ENCODE results near the gene TTC12.

TTC12 gene

GRCh38 chr11:113387605-113388211, 73.3 kb downstream of the TTC12 start, which contains the start of gene ANKK1:
Gene ANKK1 (plus strand): TSS chr11:113387779. CDS start chr11:113387885, 106 bp downstream.
- Mint-ChIP-seq H3K4me1 (ENCODE audit: low read depth) (no peaks in the 10 kb centered on the region), H3K9me3 (no peaks in the 10 kb centered on the region), H3K36me3 (ENCODE audit: low read depth) (peaks cover 6% of the 10 kb centered on the region), H3K27ac (no peak within 1 kb of the TSS), H3K4me3 (no peak within 1 kb of the TSS), H3K27me3 (peaks cover 7% of the 10 kb centered on the region)
- no peak for DNase-seq

GRCh38 chr11:113389272-113389671, 74.9 kb downstream of the TTC12 start:
- H3K9me3 Mint-ChIP-seq: no peaks in the 10 kb centered on the region
- H3K27me3 Mint-ChIP-seq: peaks cover 7% of the 10 kb centered on the region
- no peaks in the 10 kb centered on the region for H3K4me1 Mint-ChIP-seq (ENCODE audit: low read depth)
- DNase-seq: no peak
- H3K27ac Mint-ChIP-seq: no peak overlapping the region
- no peak overlapping the region for H3K4me3 Mint-ChIP-seq
- H3K36me3 Mint-ChIP-seq (ENCODE audit: low read depth): no peaks in the 10 kb centered on the region

DNA sequence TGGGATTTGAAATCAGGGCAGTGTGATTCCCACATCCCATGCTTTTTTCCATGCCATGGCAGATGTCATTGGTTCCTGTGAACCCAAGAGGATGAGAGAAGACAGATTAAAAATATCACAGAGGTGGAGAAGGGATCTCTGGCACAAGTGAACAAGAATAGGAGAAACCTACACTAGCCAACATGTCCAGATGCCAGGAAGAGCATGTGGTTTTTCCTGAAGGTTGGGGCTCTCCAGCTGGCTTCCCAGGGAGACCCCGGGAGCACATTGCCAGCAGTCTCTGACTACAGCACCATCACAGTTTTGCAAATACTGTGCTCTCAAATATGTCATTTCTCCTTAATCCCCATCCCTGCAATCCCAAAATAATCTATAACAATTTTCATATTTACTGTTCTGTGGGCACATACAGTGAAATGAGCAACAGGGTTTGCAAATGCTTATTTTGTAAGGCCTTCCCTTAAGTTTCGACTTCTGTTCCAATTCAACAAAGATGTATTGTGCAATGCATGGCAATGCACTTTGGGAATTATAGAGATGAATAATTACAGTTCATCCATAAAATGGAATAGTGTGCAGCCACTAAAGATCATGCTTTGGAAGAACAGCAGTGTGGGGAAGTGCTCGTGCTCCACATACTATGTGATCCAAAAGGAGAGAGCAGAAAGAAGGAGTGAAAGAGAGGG, 78.0 kb downstream of the TTC12 start:
- H3K36me3 Mint-ChIP-seq (ENCODE audit: low read depth): no peaks in the 10 kb centered on the region
- H3K27me3 Mint-ChIP-seq: peaks cover under 1% of the 10 kb centered on the region
- no peaks in the 10 kb centered on the region for H3K9me3 Mint-ChIP-seq
- H3K4me3 Mint-ChIP-seq: no peak overlapping the region
- no peak for DNase-seq
- no peaks in the 10 kb centered on the region for H3K4me1 Mint-ChIP-seq (ENCODE audit: low read depth)
- H3K27ac Mint-ChIP-seq: no peak overlapping the region

DNA sequence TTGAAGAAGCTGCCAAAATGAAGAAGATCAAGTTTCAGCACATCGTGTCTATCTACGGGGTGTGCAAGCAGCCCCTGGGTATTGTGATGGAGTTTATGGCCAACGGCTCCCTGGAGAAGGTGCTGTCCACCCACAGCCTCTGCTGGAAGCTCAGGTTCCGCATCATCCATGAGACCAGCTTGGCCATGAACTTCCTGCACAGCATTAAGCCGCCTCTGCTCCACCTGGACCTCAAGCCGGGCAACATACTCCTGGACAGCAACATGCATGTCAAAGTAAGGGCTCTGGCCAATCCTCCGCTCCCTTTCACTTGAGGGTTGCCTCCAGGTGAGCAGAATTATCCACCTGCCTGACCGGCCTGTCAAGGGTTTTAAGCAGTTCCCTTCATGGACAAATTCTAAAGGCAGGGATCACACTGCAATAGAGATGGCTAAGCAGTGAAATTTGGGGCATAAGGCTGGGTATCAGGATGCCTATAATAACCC, 79.2 kb downstream of the TTC12 start:
- Mint-ChIP-seq H3K4me1 (ENCODE audit: low read depth) (no peaks in the 10 kb centered on the region), H3K9me3 (no peaks in the 10 kb centered on the region), H3K4me3 (no peak overlapping the region), H3K27me3 (no peaks in the 10 kb centered on the region), H3K36me3 (ENCODE audit: low read depth) (no peaks in the 10 kb centered on the region), H3K27ac (no peak overlapping the region)
- DNase-seq: no peak

DNA sequence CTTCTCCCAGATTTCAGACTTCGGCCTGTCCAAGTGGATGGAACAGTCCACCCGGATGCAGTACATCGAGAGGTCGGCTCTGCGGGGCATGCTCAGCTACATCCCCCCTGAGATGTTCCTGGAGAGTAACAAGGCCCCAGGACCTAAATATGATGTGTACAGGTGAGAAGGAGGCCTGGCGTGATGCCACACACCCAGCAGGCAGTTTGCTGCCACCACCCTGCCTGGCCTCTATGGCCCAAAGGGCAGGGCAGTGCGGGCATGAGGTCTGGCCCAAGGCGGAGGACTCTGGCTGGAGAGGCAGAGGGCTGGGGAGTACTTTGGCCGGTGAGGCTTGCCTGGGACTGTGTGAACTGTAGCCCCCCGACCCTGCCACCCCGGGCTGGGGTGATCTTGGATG, 80.5 kb downstream of the TTC12 start:
- no peaks in the 10 kb centered on the region for H3K4me1 Mint-ChIP-seq (ENCODE audit: low read depth)
- H3K4me3 Mint-ChIP-seq: no peak overlapping the region
- H3K36me3 Mint-ChIP-seq (ENCODE audit: low read depth): no peaks in the 10 kb centered on the region
- H3K27ac Mint-ChIP-seq: no peak overlapping the region
- DNase-seq: no peak
- H3K9me3 Mint-ChIP-seq: no peaks in the 10 kb centered on the region
- H3K27me3 Mint-ChIP-seq: no peaks in the 10 kb centered on the region

- Mint-ChIP-seq H3K9me3 (no peaks in the 10 kb centered on the region), H3K27me3 (no peaks in the 10 kb centered on the region), H3K4me1 (ENCODE audit: low read depth) (no peaks in the 10 kb centered on the region), H3K27ac (no peak overlapping the region), H3K4me3 (no peak overlapping the region), H3K36me3 (ENCODE audit: low read depth) (no peaks in the 10 kb centered on the region)
- DNase-seq: no peak
Measured at GRCh38 chr11:113395782-113396336, 81.5 kb downstream of the TTC12 start.

- Mint-ChIP-seq H3K4me3 (no peak overlapping the region), H3K27ac (no peak overlapping the region), H3K36me3 (ENCODE audit: low read depth) (no peaks in the 10 kb centered on the region), H3K27me3 (no peaks in the 10 kb centered on the region), H3K9me3 (no peaks in the 10 kb centered on the region), H3K4me1 (ENCODE audit: low read depth) (no peaks in the 10 kb centered on the region)
- DNase-seq: no peak
Measured at GRCh38 chr11:113396690-113397089, 82.3 kb downstream of the TTC12 start.

- H3K27me3 Mint-ChIP-seq: no peaks in the 10 kb centered on the region
- no peak overlapping the region for H3K27ac Mint-ChIP-seq
- DNase-seq: no peak
- no peaks in the 10 kb centered on the region for H3K36me3 Mint-ChIP-seq (ENCODE audit: low read depth)
- H3K9me3 Mint-ChIP-seq: no peaks in the 10 kb centered on the region
- H3K4me3 Mint-ChIP-seq: no peak overlapping the region
- H3K4me1 Mint-ChIP-seq (ENCODE audit: low read depth): no peaks in the 10 kb centered on the region
Measured at GRCh38 chr11:113397212-113397611, 82.8 kb downstream of the TTC12 start.

DNA sequence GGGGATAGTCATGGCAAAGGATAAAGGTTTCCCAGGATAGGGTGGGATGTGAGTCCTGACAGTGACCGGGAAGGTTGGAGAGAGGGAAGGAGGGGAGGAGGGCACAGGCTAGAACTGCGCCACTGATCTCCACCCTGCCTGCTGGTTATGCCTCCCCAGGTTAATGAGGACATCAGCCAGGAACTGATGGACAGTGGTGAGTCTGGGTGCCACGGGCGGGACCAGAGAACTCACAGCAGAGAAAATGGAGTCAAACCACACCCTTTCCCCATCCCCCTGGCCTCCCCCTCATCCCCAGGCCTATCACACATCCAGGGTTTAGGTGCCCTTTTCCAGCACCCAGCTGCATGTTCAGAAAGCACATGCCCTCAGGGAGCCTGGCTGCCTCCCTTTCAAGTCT, 83.4 kb downstream of the TTC12 start:
- DNase-seq: no peak
- Mint-ChIP-seq H3K27ac (no peak overlapping the region), H3K4me3 (no peak overlapping the region), H3K36me3 (ENCODE audit: low read depth) (no peaks in the 10 kb centered on the region), H3K27me3 (no peaks in the 10 kb centered on the region), H3K4me1 (ENCODE audit: low read depth) (no peaks in the 10 kb centered on the region), H3K9me3 (no peaks in the 10 kb centered on the region)

- H3K27me3 Mint-ChIP-seq: no peaks in the 10 kb centered on the region
- H3K9me3 Mint-ChIP-seq: no peaks in the 10 kb centered on the region
- no peak overlapping the region for H3K27ac Mint-ChIP-seq
- no peak for DNase-seq
- H3K4me1 Mint-ChIP-seq (ENCODE audit: low read depth): no peaks in the 10 kb centered on the region
- H3K36me3 Mint-ChIP-seq (ENCODE audit: low read depth): no peaks in the 10 kb centered on the region
- no peak overlapping the region for H3K4me3 Mint-ChIP-seq
Measured at GRCh38 chr11:113398669-113399430, 84.5 kb downstream of the TTC12 start.

DNA sequence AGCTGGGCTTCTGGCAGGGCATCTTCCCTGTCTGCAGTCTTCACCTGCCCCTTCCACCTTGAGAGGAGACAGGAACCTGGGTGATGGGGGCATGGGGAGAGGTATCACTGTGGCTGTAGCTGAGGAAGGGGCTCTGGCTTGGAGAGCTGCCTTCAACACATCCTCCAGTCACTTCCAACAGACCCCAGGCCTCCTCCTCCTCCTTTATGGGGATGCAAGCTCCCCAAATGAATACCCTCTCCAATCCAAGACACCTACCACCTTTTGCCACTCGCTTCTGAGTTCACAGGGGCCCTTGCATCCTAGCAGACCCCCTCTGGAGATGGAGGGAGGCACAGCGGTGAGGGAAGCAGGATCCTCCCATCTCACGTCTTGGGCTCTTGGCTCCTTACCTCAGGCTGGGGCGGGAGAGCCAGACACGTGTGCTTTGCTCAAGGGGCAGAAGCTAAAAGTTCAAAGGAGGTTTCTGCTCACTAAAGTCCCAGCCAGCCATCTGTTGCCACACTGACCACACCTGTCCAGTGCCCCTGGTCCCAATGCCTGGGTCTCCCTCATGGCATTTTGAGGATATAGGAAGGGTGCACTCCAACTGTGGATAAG, 86.3 kb downstream of the TTC12 start:
- no peak for DNase-seq
- H3K36me3 Mint-ChIP-seq (ENCODE audit: low read depth): no peaks in the 10 kb centered on the region
- H3K27me3 Mint-ChIP-seq: no peaks in the 10 kb centered on the region
- H3K4me1 Mint-ChIP-seq (ENCODE audit: low read depth): no peaks in the 10 kb centered on the region
- no peak overlapping the region for H3K27ac Mint-ChIP-seq
- H3K4me3 Mint-ChIP-seq: no peak overlapping the region
- H3K9me3 Mint-ChIP-seq: no peaks in the 10 kb centered on the region

GRCh38 chr11:113401718-113402117, 87.3 kb downstream of the TTC12 start:
- H3K27me3 Mint-ChIP-seq: no peaks in the 10 kb centered on the region
- H3K27ac Mint-ChIP-seq: no peak overlapping the region
- H3K4me1 Mint-ChIP-seq (ENCODE audit: low read depth): no peaks in the 10 kb centered on the region
- H3K9me3 Mint-ChIP-seq: no peaks in the 10 kb centered on the region
- DNase-seq: no peak
- H3K36me3 Mint-ChIP-seq (ENCODE audit: low read depth): no peaks in the 10 kb centered on the region
- no peak overlapping the region for H3K4me3 Mint-ChIP-seq

- no peak for DNase-seq
- no peaks in the 10 kb centered on the region for H3K9me3 Mint-ChIP-seq
- no peak overlapping the region for H3K4me3 Mint-ChIP-seq
- H3K27ac Mint-ChIP-seq: no peak overlapping the region
- no peaks in the 10 kb centered on the region for H3K4me1 Mint-ChIP-seq (ENCODE audit: low read depth)
- peaks cover 4% of the 10 kb centered on the region for H3K27me3 Mint-ChIP-seq
- no peaks in the 10 kb centered on the region for H3K36me3 Mint-ChIP-seq (ENCODE audit: low read depth)
Measured at GRCh38 chr11:113404859-113405430, 90.6 kb downstream of the TTC12 start.

All from activated T-cell treated with anti-CD3 and anti-CD28 coated beads, Interleukin-2, amount 50 U/mL, for 24 hours (primary cell).